A673 (cell line): Measurements from ENCODE around the gene PLAC9. TPM values are rescaled to one million over a fixed set of nuclear protein-coding genes. Genes with fewer than 3 reads are reported as not detected.

Source experiments
- BruUV-seq: library from RNA; stranded (reverse); fragments of 400-500 nt; replicated peaks from 2 replicates; lab custom pipeline; 2021; lab: Mats Ljungman, UMichigan
- CTCF ChIA-PET: fragments of 300-600 bp; sonication (Branson Sonifier 250); formaldehyde crosslinking; loops from one replicate; lab custom pipeline; 2022; ENCODE audit warnings: antibody characterized with exemption; lab: Charles Lee
- POLR2A ChIA-PET: fragments of 300-600 bp; sonication (Branson Sonifier 250); formaldehyde crosslinking; loops from one replicate; lab custom pipeline; 2022; ENCODE audit warnings: antibody characterized with exemption; ENCODE audit not compliant: low non-redundant PET; lab: Charles Lee
- DNase-seq: peaks from one replicate; pipeline ENCODE4 v3.0.0-alpha.2; 2015; ENCODE audit warnings: low spot score
- H3K27ac ChIP-seq: fragments of 200-600 bp; sonication (generic); 2 replicates; pipeline ENCODE4 v1.5.1; 2016; ENCODE audit warnings: mixed run types, low read depth, mild to moderate bottlenecking, mixed read lengths, antibody characterized with exemption, low read length; ENCODE audit not compliant: poor library complexity, severe bottlenecking
- H3K27me3 ChIP-seq: fragments of 200-600 bp; sonication (generic); replicated peaks from 2 replicates; pipeline ENCODE4 v1.6.1; 2017; ENCODE audit warnings: mixed run types, low read depth, mild to moderate bottlenecking, mixed read lengths, antibody characterized with exemption, low read length; ENCODE audit not compliant: insufficient read depth, poor library complexity
- H3K36me3 ChIP-seq: fragments of 200-600 bp; sonication (generic); 2 replicates; pipeline ENCODE4 v1.6.1; 2016; ENCODE audit warnings: mixed run types, mild to moderate bottlenecking, mixed read lengths, antibody characterized with exemption, low read length; ENCODE audit not compliant: insufficient read depth, poor library complexity, severe bottlenecking
- H3K4me1 ChIP-seq: fragments of 200-600 bp; sonication (generic); 2 replicates; pipeline ENCODE4 v1.6.1; 2017; ENCODE audit warnings: mixed run types, mild to moderate bottlenecking, mixed read lengths, antibody characterized with exemption, low read length; ENCODE audit not compliant: insufficient read depth, poor library complexity, severe bottlenecking
- H3K4me3 ChIP-seq: fragments of 200-600 bp; sonication (generic); 2 replicates; pipeline ENCODE4 v1.5.1; 2016; ENCODE audit warnings: low read depth, mixed run types, mild to moderate bottlenecking, mixed read lengths, low read length; ENCODE audit not compliant: poor library complexity, severe bottlenecking
- H3K9me3 ChIP-seq: fragments of 200-600 bp; sonication (generic); 2 replicates; pipeline ENCODE4 v1.6.1; 2016; ENCODE audit warnings: mixed run types, low read depth, mild to moderate bottlenecking, mixed read lengths, antibody characterized with exemption, low read length; ENCODE audit not compliant: poor library complexity, severe bottlenecking
- CTCF ChIP-seq: fragments of 300-800, 200-600 bp; sonication (generic); conservative IDR thresholded peaks from 2 replicates; pipeline ENCODE4 v1.5.1; 2017; ENCODE audit warnings: low read depth, mild to moderate bottlenecking, antibody characterized with exemption, low read length, moderate library complexity, mixed read lengths
- EZH2 ChIP-seq: fragments of 200-600 bp; sonication (generic); IDR thresholded peaks from 2 replicates; pipeline ENCODE4 v1.6.1; 2017; ENCODE audit warnings: borderline replicate concordance, low read depth, mild to moderate bottlenecking, mixed read lengths, antibody characterized with exemption, low read length; ENCODE audit not compliant: poor library complexity, severe bottlenecking
- intact Hi-C: fragments of 100-400 bp; cut with micrococcal nuclease; formaldehyde crosslinking; loops from one replicate; pipeline ENCODE4 v1.10.0; 2022; ENCODE audit not compliant: unreplicated experiment
- total RNA-seq: library from RNA; stranded (reverse); gene quantifications from 2 replicates; pipeline ENCODE4 v1.2.3, GENCODE V29; 2021

Gene PLAC9
- total RNA-seq, 1 experiment from 2014 or later = not detected

DNA sequence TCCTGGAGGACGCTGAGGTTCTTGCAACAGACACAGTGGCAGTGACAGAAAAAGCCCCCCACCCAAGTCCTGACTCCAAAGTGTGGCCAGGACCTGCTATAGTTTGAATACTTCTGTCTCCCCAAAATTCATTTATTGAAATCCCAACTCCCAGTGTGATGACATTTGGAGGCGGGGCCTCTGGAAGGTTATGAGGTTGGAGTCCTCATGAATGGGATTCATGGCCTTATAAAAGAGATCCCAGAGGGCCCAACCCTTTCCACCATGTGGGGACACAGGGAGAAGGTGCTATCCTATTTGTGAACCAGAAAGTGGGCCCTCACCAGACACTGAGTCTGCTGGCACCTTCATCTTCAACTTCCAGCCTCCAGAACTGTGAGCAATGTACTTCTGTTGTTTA is 54.5 kb downstream of the PLAC9 start:
- Histone ChIP-seq H3K27ac (no peak overlapping the region), H3K27me3 (no peaks in the 10 kb centered on the region), H3K36me3 (no peaks in the 10 kb centered on the region), H3K9me3 (no peaks in the 10 kb centered on the region), H3K4me1 (peaks cover 12% of the 10 kb centered on the region), H3K4me3 (no peak overlapping the region)
- no peak for TF ChIP-seq EZH2
- no peak for TF ChIP-seq CTCF
- DNase-seq = no peak
- intact Hi-C loops = no loop called here
- ChIA-PET CTCF (no interaction called here), POLR2A (no interaction called here)
- BruUV-seq = no TSS peak

DNA sequence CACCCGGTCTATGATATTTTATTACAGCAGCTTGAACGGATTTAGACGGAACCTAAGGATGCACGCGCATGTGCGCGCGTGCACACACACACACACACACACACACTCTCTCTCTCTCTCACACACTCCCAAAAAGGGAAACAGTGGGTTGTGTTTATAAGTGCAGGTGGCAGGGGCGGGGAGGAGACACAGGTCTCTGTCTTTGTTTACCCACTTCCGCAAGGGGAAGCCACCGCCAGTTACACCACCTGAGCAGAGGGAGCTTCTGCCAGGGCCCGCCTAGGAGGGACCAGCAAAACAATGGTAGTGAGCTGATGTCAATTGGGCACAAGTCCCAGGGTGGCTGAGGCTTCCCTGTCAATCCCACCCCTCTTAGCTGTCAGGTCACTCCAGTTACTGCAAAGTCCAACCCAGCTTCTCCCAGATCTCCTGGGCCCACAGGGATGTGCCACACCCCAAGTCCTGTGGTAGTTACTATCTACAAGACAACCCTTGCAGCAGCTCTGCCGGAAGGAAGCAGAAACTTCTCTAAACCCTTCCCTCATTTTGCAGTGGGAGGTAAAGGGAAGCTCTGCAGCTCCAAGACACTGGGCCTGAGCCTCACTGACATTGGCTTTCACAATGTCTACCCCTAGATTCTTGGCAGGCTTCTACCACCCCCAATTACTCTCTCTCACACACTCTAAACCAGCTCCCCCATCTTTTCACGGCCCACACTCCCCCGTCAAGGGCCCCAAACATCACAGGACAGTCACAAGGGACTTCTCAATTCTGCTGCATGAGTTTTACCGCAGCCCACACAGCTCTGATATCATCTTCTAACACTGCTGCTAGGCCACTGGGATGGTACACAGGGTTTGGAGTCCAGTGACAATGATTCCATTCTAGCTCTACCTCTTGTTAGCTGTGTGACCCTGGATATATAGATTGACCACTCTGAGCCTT is 55.2 kb downstream of the PLAC9 start:
- DNase-seq = no peak

GRCh38 chr10:80188713-80189112 is 56.2 kb downstream of the PLAC9 start:
- no peak for DNase-seq
- Histone ChIP-seq H3K4me3 (no peak overlapping the region), H3K4me1 (peaks cover 12% of the 10 kb centered on the region), H3K27ac (no peak overlapping the region), H3K27me3 (no peaks in the 10 kb centered on the region), H3K9me3 (peaks cover 9% of the 10 kb centered on the region), H3K36me3 (no peaks in the 10 kb centered on the region)
- intact Hi-C loops = no loop called here
- ChIA-PET POLR2A (no interaction called here), CTCF (no interaction called here)
- BruUV-seq = no TSS peak
- TF ChIP-seq EZH2 (no peak), CTCF (no peak)

More for the DNA sequence above, 55.2 kb downstream of the PLAC9 start:
- peaks cover 12% of the 10 kb centered on the region for H3K4me1 ChIP-seq
- peaks cover 4% of the 10 kb centered on the region for H3K9me3 ChIP-seq
- ChIA-PET CTCF (no interaction called here), POLR2A (no interaction called here)
- TF ChIP-seq CTCF (no peak), EZH2 (no peak)
- H3K27ac ChIP-seq = no peak overlapping the region
- BruUV-seq = no TSS peak
- no peaks in the 10 kb centered on the region for H3K27me3 ChIP-seq
- H3K36me3 ChIP-seq = no peaks in the 10 kb centered on the region
- intact Hi-C loops = no loop called here
- no peak overlapping the region for H3K4me3 ChIP-seq
